Middle frontal gyrus (tissue), 1 donor: ENCODE measurements around the gene FBXL12.
"Not testable (repeated sequence)": the region's sequence is repeated elsewhere in the genome, so short reads cannot be mapped to it uniquely, and the experiment has no call there.

ENCODE experiments used
- DNase-seq: peaks from one replicate; pipeline ENCODE4 v3.0.0-alpha.2; 2015; ENCODE audit warnings: low spot score; ENCODE audit errors: extremely low spot score

Gene FBXL12, protein sequence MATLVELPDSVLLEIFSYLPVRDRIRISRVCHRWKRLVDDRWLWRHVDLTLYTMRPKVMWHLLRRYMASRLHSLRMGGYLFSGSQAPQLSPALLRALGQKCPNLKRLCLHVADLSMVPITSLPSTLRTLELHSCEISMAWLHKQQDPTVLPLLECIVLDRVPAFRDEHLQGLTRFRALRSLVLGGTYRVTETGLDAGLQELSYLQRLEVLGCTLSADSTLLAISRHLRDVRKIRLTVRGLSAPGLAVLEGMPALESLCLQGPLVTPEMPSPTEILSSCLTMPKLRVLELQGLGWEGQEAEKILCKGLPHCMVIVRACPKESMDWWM

DNA sequence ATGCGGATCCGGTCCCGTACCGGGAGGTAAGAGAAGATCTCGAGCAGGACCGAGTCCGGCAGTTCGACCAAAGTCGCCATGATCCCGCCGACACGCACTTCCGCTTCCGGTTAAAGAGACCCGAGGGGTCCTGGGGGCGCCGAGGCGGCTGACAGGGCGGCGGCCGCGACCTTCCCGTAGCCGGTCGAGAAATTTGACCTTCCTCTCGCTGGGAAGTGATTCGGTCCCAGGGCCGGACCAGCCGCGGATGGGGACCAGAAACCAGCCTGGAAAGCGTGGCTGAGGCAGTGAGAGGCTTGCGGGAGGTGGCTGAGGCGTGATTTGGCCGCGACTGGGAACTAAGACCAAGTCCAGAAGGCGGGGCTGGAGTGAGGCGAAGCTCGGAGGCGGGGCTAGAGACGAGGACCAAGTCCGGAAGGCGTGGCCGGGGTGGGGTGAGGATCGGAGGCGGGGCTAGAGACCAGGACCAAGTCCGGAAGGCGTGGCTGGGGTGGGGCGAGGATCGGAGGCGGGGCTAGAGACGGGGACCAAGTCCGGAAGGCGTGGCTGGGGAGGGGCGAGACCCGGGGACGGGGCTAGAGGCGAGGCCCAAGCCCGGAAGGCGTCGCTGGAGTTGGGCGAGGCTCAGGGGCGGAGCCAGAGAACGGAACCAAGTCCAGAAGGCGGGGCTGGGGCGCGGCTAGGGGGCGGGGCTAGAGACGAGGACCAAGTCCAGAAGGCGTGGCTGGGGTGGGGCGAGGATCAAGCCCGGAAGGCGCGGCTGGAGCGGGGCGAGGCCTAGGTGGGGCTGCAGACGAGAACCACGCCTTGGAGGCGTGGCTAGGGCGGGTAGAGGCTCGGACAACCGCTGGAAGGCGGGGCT is at the start of gene FBXL12:
TSS of gene FBXL12 (minus strand) at position 346 of the 862 bp plus-strand sequence. CDS start at position 80, 266 bp downstream.
- peak; percentile 99 for DNase-seq

DNA sequence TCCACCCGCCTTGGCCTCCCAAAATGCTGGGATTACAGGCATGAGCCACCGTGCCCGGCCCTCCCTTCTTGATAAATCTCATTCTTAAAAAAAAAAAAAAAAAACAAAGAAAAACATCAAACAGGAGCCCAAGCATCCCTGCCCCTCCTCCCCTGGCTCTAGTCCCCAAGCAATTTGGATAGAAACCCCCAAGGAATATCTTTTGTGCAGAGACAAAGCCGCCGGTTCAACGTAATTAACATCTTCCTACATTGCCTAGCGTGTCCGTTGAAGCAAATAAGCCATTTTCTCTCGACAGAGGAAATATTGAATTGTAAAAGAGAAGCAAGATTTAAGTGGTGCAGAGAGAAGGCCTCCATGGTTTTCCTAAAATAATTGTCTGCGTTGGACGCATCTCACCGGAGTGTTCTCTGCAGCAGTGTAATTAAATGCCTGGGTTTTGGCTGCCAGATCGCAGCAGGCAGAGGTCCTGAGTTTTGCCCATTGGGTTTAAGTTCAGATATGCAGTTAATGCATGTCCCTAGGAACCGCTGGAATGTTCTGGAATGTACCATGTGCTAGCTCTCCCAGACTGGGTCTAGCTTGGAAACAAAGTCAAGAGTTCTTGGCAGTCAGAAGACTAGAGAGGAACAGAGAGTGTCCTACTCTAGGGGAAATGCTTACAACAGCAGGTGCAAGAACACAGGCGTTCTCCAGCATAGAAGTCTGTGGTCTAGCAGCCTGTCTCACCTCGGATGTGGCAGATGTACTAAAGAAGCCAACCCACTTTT is 47.0 kb upstream of the FBXL12 start:
- no peak for DNase-seq

- no peak for DNase-seq
Measured at GRCh38 chr19:9863759-9864158, 44.9 kb upstream of the FBXL12 start.

DNA sequence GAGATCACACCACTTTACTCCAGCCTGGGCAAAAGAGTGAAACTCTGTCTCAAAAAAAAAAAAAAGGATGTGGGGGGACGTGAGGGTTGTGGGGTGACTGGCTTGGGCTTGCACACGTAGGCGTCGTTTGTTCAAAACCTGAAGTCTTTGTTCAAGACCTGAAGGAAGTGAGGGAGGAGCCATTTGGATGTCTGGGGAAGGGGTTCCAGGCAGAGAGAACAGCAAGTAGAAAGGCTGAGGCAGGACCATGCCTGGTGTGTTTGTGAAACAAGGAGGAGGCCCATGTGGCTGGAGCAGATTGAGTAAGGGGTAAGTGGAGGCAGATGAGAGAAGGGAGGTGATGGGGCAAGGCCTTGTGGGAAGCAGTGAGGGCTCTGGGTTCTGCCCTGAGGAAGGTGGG is 44.1 kb upstream of the FBXL12 start:
- DNase-seq: no peak

DNA sequence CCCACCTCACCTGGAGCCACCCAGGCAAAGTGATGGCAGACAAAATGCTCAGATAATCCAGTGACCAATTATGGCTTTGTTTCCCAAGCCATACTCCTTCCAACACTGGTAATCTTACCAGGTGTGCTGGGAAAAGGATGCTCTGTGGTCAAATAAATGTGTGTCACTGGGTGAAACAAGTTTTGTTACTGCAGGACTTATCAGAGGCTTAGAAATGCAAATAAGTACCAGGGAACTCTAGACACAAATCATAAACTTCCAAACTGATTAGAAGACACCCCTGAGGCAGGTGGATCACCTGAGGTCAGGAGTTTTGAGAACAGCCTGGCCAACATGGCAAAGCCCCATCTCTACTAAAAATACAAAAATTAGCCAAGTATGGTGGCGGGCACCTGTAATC is 42.6 kb upstream of the FBXL12 start:
- no peak for DNase-seq

DNA sequence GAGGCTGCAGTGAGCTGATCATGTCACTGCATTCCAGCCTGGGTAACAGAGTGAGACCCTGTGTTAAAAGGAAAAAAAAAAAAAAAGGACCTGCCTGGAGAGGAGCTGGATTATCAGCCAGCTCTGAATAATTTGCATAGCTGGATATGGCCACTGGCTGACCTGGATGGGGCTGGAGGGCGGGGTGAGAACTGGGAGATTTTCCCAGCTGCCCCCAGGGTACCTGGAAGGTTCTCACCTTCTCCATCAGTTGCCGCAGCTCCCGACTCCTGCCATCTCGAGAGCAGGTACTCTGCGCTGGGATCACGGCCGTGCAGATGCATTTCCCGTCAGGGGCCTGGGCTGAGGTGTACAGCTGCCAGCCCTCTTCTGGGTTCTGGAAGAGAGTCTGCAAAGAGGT is 41.5 kb upstream of the FBXL12 start:
- DNase-seq: no peak

GRCh38 chr19:9858766-9859165 is 39.9 kb upstream of the FBXL12 start:
- no peak for DNase-seq

- no peak for DNase-seq
Measured at GRCh38 chr19:9857920-9858746, 39.3 kb upstream of the FBXL12 start.

- DNase-seq: no peak
Measured at GRCh38 chr19:9857076-9857721, 38.3 kb upstream of the FBXL12 start.

GRCh38 chr19:9856609-9857008 is 37.7 kb upstream of the FBXL12 start:
- DNase-seq: no peak

DNA sequence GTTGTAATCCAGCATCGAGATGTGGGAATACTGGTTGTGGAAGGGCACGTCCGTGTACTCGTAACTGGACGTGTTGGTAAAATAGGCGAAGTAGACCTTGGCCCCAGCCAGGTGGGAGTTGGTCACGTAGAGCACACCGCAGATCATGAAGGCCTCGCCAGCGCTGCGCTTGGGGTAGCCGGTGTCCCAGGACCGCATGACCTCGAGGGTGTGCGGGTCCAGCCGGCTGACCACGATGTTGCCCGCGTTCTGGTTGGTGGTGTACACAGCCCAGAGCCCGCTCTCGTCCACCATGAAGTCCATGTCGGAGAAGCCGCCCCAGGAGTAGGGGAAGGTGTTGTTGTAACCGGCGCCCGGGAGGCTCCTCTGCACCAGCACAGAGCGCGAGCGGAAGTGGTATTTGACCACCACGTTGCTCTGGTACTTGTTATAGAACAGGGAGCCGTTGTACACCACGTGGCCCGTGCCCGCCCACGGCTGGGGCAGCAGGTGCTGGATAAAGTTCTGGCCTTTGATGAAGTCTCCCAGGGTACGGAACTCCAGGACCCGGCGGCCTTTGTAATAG is 35.5 kb upstream of the FBXL12 start:
- DNase-seq: no peak

GRCh38 chr19:9850235-9850959 is 31.5 kb upstream of the FBXL12 start:
- DNase-seq: no peak

GRCh38 chr19:9849791-9850190 is 30.9 kb upstream of the FBXL12 start:
- DNase-seq: no peak

DNA sequence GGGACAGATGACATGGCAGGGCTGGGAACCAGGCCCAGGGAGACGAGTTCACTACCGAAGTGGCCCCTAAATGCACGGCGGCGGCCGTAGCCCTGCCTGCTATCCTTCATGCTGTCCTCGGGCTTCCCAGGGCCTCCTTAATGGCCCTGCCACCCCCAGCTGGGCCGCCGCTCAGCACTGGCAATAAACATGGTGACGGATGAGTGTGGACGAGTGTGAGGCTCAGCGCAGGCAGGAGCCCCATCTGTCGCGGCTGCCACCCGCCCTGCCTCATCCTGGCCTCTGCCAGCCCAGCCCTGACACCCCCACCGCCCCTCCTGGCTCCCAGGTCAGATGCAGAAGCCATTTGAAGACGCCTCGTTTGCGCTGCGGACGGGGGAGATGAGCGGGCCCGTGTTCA is 29.9 kb upstream of the FBXL12 start:
- no peak for DNase-seq

DNA sequence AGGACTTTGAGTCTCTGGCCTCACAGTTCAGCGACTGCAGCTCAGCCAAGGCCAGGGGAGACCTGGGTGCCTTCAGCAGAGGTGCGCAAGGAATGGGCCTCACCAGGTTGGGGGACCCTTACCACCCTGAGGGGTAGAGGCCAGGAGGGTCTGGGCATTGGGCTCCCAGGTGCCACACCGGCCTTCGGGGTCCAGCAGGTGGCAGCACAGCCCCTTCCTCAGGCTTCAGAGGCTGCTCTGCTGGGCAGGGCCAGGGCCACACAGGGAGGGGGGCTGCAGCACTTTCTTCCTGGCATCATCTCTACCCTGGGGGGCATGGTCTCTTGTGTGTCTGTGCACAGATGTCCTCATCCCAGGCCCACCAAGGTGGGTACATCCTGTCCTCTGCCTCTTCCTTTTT is 29.2 kb upstream of the FBXL12 start:
- DNase-seq: no peak

- DNase-seq: no peak
Measured at GRCh38 chr19:9847087-9847671, 28.3 kb upstream of the FBXL12 start.

- DNase-seq: not testable (repeated sequence)
Measured at GRCh38 chr19:9843626-9844273, 24.9 kb upstream of the FBXL12 start.

DNA sequence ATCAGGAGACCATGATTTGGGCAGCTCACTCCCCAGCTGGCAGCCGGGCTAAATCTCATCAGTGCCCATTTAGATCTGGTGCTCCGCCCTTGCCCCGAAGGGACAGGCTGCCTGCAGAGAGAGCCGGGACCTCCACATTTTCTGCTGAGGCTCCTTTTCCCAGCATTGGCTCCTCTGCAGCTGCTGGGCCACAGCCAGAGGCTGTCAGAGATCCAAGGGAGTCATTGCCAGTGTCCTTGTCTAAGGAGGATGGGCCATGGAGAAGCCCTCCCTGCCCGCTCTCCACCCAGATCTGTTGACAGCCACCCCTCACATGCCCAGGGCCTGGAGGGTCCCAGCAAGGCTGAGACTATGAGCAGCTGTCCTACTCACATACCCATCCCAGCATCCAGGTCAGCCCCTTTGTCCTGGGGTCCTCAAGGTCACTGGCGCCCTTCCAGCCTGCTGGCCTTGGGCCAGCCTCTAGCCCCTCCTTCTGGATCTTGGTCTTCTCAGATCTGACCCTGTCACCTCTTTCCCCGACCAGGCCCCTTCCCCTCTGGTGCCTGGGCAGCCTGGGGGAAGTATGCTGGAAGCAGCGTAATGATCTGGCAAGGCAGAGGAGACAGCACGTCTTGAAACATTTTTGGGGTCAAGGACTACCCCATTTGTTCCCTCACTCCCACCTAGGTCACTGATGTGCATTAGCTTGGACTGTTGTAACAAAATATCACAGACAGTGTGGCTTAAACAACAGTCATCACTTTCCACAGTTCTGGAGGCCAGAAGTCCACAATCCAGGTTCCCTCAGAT is 24.2 kb upstream of the FBXL12 start:
- no peak for DNase-seq
